Activated T-cell treated with anti-CD3 and anti-CD28 coated beads for 48 hours (primary cell): ENCODE data around the gene ATAD3C.
"Not testable (repeated sequence)": the region's sequence is repeated elsewhere in the genome, so short reads cannot be mapped to it uniquely, and the experiment has no call there.

Experiments used
- DNase-seq: peaks from one replicate; pipeline ENCODE4 v3.0.0-alpha.2; 2020; ENCODE audit warnings: low read depth

ATAD3C gene

GRCh38 chr1:1508775-1509464 lies 59.4 kb downstream of the ATAD3C start:
- DNase-seq, result not testable (repeated sequence)

- DNase-seq, result not testable (repeated sequence)
These were observed 60.0 kb downstream of the ATAD3C start for GRCh38 chr1:1509465-1509850.

GRCh38 chr1:1510912-1511532 lies 61.5 kb downstream of the ATAD3C start:
- no peak for DNase-seq

GRCh38 chr1:1511533-1512285 lies 62.2 kb downstream of the ATAD3C start, which contains the start of gene ATAD3A:
TSS of gene ATAD3A (plus strand) at chr1:1512162. CDS start at chr1:1512269, 107 bp downstream.
- DNase-seq, result peak; percentile 96

GRCh38 chr1:1512425-1512824 lies 62.9 kb downstream of the ATAD3C start:
- peak; percentile 13 for DNase-seq

GRCh38 chr1:1513675-1514074 lies 64.2 kb downstream of the ATAD3C start:
- DNase-seq, result not testable (repeated sequence)

GRCh38 chr1:1514376-1514775 lies 64.9 kb downstream of the ATAD3C start:
- DNase-seq, result not testable (repeated sequence)

GRCh38 chr1:1516923-1517322 lies 67.4 kb downstream of the ATAD3C start:
- DNase-seq, result not testable (repeated sequence)

GRCh38 chr1:1517973-1518620 lies 68.6 kb downstream of the ATAD3C start:
- no peak for DNase-seq

- DNase-seq, result not testable (repeated sequence)
These were observed 69.1 kb downstream of the ATAD3C start for GRCh38 chr1:1518621-1519007.
